ENCODE measurements around the gene AFF3.

The AFF3 gene

GRCh38 chr2:99651930-99652670 is 490.3 kb downstream of the AFF3 start:
- DNase-seq: no peak

- no peak for DNase-seq
Observed at GRCh38 chr2:99648906-99649789, 493.2 kb downstream of the AFF3 start.

GRCh38 chr2:99648178-99648844 is 494.1 kb downstream of the AFF3 start:
- DNase-seq: no peak

- DNase-seq: no peak
Observed at GRCh38 chr2:99645960-99646359, 496.4 kb downstream of the AFF3 start.

GRCh38 chr2:99644419-99644787 is 498.0 kb downstream of the AFF3 start:
- no peak for DNase-seq

- no peak for DNase-seq
Observed at GRCh38 chr2:99643787-99644418, 498.5 kb downstream of the AFF3 start.

- DNase-seq: no peak
Observed at GRCh38 chr2:99641999-99642398, 500.4 kb downstream of the AFF3 start.

GRCh38 chr2:99640635-99641151 is 501.7 kb downstream of the AFF3 start:
- no peak for DNase-seq

GRCh38 chr2:99638791-99639190 is 503.6 kb downstream of the AFF3 start:
- DNase-seq: no peak

GRCh38 chr2:99637159-99637697 is 505.2 kb downstream of the AFF3 start:
- DNase-seq: no peak

- no peak for DNase-seq
Observed at GRCh38 chr2:99636144-99637034, 506.0 kb downstream of the AFF3 start.

- DNase-seq: no peak
Observed at GRCh38 chr2:99635710-99636109, 506.7 kb downstream of the AFF3 start.

GRCh38 chr2:99634234-99634633 is 508.2 kb downstream of the AFF3 start:
- DNase-seq: no peak

- no peak for DNase-seq
Observed at GRCh38 chr2:99631700-99632099, 510.7 kb downstream of the AFF3 start.

- no peak for DNase-seq
Observed at GRCh38 chr2:99629320-99629719, 513.1 kb downstream of the AFF3 start.

- DNase-seq: no peak
Observed at GRCh38 chr2:99626158-99626557, 516.2 kb downstream of the AFF3 start.

- DNase-seq: no peak
Observed at GRCh38 chr2:99624677-99625076, 517.7 kb downstream of the AFF3 start.

- DNase-seq: no peak
Observed at GRCh38 chr2:99623613-99624012, 518.8 kb downstream of the AFF3 start.

- no peak for DNase-seq
Observed at GRCh38 chr2:99623035-99623434, 519.4 kb downstream of the AFF3 start.

GRCh38 chr2:99622534-99622933 is 519.9 kb downstream of the AFF3 start:
- DNase-seq: no peak

GRCh38 chr2:99621774-99622173 is 520.6 kb downstream of the AFF3 start:
- DNase-seq: no peak
